GM19238 (cell line): ENCODE data around the gene GPR22.

Experiments used
- DNase-seq: peaks from one replicate; pipeline ENCODE4 v3.0.0; 2011; ENCODE audit warnings: low spot score; ENCODE audit not compliant: insufficient read length

GPR22 gene

DNA sequence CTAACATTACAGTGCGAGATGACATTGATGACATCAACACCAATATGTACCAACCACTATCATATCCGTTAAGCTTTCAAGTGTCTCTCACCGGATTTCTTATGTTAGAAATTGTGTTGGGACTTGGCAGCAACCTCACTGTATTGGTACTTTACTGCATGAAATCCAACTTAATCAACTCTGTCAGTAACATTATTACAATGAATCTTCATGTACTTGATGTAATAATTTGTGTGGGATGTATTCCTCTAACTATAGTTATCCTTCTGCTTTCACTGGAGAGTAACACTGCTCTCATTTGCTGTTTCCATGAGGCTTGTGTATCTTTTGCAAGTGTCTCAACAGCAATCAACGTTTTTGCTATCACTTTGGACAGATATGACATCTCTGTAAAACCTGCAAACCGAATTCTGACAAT lies 4.3 kb downstream of the GPR22 start:
- DNase-seq = no peak

DNA sequence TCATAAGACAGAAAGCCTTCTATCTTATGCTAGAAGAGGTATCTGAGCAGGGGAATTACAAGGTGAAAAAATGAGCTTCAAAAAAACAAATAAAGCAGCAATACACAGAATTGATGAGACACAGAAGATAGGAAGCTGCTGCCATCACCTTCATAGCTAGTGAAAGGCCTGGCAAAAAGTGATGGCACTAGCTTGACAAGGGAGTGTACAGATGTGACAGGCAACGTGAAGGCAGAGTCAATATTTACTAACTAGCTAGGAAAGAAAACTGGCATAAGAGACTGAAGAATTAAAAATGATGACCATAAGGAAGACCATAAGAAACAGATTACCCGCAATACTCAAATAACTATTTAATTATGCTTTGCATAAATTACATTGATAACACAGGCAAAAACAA lies 9.4 kb downstream of the GPR22 start:
- DNase-seq = no peak

DNA sequence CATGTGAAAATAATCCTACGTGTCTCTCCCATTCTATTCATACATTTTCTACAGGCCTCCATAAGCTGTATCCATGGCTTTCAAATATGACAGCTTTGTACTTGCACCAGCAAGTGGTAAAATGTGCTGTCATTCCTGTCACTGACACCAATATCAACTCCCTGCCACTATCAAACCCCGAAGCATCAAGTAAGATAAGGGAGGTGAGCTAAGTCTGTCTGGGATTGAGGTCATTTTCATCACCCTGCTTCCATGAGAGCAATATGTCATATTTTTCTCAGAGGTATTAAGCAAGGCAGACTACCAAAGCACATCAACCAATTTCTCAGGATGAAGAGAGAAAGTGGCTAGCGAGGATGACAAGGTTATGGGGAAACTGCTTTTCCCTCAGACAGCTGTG lies 11.1 kb downstream of the GPR22 start:
- no peak for DNase-seq

DNA sequence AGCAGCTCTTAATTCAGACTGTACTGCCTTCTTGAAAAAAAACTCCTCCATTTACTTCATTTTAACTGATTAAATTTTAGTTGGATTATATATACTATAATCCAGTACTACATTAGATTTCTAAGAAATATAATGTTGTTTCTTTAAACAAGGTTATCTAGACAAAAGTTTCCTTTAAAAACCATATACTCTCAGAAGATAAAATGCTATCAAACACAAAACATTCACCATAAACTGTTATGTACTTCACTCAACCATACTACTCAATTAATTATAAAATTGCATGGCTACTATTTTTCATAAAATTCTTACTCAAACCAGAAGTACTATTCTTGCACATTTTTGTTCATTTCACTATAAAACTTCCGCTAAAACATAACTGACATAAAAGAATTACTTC lies 12.7 kb downstream of the GPR22 start:
- no peak for DNase-seq

DNA sequence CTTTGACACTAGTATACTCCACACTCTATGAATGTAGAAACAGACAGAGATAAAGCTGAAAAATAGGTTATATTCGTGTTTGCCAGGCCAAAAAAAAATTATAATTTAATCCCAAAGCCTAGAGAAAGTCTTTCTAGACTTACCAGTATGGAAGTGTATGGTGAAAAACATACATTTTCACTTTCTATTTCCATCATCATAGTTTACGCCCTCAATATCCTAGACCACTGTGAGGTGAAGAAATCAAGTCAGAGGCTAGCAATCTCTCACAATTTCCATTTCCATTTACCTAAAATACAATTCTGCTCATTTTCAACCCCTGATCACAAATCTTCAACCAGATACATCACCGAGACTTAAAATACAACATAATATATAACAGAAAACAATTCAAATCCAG lies 16.2 kb downstream of the GPR22 start:
- DNase-seq = no peak

DNA sequence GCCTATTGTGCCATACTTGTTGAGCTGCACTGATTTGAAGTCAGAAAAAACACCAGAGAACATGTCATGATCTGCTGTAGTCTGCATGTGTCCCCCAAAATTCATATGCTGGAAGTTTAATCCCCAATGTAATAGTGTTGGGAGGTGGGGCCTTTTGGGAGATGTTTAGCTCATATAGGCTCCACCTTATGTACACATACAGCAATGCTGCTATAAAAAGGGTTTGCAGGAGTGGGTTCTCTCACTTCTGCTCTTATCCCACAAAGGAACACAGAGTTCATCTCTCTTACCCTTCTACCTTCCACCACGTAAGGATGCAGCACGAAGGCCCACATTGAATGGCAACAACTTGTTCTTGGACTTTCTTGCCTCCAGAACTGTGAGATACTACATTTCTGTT lies 23.0 kb downstream of the GPR22 start:
- no peak for DNase-seq

DNA sequence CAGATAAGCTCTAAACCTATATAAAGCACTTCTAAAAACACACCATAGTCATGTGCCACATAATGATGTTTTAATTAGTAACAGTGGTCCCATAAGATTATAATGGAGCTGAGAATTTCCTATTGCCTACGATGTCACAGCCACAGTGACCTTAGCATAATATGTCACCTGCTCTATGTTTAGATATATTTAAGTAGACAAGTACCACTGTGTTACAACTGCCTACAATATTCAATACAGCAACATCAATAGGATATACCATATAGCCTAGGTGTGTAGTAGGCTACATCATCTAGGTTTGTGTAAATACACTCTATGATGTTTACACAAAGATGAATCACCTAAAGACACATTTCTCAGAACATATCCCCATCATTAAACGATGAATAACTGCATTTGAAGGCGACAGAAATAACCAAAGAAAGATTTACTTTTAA lies 24.5 kb downstream of the GPR22 start:
- no peak for DNase-seq

DNA sequence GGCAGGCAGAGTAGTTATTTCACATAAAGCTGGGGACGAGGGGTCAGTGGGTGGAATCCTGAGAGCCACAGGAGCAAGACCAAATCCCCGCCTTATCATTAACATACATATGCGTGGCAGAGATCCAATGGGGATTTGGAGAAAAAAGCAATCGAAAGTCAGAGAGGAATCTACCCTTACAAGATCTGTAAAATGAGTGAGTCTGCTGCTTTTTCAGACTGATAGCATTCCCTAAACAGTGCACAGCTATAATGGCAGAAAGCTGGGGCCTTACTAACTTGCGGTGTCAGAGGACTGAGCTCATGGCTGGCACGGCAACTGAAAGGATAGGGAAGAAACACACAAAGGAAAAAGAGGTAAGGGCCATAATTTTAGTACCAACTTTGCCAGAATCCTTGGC lies 25.0 kb downstream of the GPR22 start:
- DNase-seq = no peak

DNA sequence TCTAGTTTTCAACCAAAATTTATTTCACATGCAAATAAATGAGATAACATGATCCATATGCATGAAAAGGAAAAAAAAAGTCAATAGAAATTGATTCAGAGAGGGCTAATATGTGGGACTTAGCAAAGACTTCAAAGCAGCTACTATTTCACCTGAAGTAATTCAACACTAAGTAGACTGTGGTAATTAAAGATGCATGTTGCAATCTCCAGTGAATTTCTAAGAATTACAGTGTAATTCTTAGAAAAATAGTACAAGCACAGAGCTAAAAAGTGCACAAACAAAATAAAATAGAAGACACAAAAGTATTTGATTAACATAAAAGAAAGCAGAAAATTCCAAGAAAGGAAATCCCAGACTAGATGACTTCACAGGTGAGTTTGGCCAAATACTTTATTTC lies 25.7 kb downstream of the GPR22 start:
- DNase-seq = no peak

DNA sequence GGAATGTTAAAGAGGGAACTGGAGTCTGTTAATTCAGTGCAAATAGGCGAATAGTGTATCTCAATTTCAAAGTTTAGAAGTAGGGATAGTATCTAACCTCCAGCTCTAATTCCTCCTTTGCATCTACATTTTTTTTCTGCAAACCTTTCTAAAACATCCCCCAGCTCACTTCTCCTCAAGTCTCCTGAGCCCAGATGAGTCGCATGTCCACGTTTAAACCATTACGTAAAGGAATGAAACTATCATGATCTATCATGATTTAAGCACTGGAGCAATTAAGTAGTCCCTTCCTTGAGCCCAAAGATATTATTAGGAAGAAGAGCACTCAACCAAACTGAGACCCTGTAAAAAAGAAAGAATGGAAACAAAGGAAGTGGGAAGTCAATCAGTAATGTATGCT lies 29.9 kb downstream of the GPR22 start:
- no peak for DNase-seq

DNA sequence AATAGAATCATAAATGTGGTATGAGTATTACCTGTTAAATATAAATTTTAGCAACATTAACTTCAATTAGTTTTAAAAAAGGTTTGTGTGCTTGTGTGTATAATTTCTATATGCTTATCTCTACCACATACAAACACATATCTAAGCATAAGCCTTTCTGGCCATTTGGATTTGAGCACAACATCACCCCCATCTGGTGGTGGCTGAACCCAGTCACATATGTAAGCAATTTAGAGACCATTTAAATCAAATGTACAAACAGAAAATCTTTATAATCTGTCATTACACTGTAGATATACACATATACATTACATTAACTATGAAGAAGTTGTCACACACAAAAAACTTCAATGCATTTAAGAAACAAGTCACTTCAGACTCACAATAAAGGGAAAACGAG lies 31.7 kb downstream of the GPR22 start:
- no peak for DNase-seq

DNA sequence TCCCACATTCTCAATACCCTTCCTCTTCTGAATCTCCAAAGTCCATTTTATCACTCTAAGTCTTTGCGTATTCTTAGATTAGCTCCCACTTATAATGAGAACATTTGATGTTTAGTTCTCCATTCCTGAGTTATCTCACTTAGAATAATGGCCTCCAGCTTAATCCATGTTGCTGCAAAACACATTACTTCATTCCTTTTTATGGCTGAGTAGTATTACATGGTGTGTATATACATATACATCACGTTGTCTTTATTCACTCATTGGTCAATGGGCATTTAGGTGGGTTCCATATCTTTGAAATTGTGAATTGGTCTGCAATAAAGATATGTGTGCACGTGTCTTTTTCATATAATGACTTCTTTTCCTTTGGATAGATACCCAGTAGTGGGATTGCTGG lies 32.3 kb downstream of the GPR22 start:
- no peak for DNase-seq

DNA sequence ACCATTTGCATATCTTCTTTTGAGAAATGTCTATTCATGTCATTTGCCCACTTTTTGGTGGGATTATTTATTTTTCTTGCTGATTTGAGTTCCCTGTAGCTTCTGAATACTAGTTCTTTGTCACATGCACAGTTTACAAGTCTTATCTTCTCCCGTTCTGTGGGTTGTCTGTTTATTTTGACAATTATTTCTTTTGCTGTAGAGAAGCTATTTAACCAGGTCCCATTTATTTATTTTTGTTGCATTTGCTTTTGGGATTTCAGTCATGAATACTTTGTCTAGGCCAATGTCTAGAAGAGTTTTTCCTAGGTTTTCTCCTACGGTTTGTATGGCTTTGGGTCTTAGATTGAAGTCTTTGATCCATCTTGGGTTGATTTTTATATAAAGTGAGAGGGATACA lies 32.9 kb downstream of the GPR22 start:
- no peak for DNase-seq

DNA sequence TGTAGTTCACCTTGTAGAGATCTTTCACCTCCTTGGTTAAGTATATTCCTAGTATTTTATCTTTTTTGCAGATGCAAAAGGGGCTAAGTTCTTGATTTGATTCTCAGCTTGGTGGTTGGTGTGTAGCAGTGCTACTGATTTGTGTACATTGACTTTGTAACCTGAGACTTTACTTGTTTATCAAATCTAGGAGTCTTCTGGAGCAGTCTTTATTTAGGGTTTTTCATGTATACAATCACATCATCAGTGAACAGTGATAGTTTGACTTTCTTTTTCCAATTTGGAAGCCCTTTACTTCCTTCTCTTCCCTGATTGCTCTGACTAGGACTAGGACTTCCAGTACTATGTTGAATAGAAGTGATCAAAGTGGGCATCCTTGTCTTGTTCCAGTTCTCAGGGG lies 33.8 kb downstream of the GPR22 start:
- no peak for DNase-seq

DNA sequence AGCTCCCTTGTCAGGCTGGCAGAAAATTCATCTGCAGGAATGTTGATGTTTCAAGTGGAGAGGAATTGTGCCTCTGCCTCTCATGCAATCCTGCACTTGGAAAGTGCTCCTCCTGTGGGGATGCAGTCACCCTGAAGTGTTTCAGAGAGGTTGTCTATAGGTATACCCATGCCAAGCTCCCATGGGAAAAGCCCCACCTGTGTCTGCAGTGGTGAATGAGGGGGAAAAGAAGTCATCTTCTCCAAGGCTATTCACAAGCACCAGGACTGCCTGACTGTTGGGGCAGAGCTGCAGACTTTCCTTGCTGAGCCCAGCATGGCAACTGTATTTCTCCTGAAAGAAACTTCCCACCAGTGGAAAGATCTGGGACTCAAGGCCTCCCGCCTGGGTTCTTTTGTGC lies 35.5 kb downstream of the GPR22 start:
- DNase-seq = no peak

DNA sequence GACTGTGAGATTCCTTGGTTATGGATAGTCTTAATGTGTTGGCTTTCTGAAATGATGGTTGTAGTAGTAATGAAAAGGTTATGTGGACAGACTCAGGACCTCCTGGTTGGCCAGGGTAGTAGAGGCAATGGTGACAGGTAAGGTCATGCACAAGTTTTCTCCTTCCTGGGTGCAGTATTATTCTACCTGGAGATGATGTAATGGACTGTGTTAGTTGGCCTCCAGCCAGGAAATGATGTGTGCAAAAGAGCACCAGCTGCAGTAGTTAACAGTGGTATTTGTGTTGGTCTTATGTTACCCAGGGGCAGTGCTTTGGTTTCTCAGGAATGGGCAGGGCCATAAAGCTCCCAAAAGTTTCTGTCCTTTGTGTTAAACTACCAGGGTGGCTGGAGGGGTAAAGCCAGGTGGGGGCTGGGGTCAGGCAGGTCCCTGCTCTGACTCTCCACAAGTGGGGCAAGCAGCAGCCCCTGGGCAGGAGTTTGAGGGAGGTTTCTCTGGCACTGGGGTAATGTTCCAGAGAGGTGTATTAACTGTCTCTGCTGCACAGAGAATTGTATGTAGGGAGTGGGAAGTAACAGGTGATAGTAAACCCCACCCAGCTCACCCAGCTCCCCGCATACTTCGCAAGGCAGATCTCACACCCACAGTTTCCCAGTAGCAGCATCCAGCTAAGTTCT lies 36.3 kb downstream of the GPR22 start:
- DNase-seq = no peak

DNA sequence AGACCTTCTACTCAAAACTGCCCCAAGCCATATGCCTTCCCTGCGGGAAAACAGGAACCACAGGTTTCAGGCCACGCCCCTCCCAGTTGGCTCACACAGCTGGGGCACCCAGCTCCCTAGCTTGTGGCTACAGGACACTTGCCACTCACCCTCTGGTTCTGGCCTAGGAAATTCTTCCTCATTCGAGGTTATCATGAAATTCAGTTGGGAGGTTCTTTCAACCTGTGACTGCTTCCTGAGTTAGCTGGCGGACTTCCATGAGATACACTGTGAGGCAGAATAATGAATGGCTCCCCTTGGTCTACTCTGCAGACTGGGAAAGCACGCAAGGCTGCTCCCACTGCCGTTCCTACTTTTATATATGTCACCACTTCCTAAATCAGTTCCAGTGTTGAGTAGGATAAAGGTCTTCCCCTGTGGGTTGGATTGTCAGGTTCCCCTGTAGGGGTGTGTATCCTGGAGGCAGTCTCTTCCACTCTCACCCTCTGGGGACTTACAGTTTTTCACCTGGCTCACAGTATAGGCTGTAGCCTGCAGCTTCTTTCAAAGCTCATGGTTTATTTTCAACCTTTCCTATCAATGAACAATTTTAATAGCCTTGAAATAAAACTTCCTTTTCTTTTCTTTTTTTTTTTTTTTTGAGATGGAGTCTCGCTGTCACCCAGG lies 37.0 kb downstream of the GPR22 start:
- no peak for DNase-seq
